ENCODE data around the gene PKP1.

The PKP1 gene

DNA sequence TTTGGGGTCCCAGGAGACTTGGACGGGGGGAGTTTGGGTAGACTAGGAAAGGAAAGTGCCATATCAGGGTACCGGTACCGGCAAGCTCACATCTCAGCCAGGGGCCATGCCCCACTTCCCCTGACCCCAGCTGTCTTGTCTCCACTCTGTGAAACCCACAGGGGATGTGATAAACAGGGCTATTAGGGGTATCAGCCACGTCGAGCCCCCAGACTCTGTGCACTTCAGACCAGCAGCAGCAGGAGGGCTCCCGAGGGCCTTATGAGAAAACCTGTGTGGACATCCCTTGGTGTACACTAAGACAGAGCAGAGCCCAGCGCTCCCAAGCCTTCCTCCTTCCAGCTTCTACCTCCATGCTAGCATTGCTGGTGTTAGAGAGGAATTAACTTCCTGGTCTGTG lies 47.9 kb downstream of the PKP1 start:
- no peak for DNase-seq

DNA sequence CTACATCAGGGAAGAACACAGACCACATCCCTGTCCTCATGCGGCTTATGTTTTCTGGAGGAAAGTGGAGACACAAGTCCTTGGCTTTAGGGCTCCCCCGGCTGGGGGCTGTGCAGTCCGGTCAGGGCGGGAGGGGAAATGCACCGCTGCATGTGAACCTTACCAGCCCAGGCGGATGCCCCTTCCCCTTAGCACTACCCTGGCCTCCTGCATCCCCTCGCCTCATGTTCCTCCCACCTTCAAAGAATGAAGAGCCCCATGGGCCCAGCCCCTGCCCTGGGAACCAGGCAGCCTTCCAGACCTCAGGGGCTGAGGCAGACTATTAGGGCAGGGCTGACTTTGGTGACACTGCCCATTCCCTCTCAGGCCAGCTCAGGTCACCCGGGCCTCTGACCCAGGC lies 48.7 kb downstream of the PKP1 start:
- no peak for DNase-seq

DNA sequence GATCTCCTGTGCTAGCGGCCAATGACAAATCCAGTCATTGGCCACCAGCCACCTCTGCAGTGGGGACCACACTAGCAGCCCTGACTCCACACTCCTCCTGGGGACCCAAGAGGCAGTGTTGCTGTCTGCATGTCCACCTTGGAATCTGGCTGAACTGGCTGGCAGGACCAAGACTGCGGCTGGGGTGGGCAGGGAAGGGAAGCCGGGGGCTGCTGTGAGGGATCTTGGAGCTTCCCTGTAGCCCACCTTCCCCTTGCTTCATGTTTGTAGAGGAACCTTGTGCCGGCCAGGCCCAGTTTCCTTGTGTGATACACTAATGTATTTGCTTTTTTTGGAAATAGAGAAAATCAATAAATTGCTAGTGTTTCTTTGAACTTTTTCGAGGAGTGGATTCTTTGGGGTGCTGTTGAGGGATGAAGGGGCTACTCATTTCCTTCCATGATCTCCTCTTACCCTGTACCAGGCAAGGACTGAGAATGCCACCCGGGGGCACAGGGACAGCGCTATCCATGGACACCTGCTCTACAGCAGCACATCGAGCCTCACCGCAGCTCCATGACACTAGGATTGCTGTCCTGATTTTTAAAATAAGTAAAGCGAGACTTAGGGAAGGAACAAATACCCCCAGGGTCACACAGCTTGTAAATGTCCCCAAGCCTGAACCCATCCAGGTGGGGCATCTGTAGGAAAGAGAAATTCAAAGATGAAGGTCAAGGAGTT lies 49.5 kb downstream of the PKP1 start:
- no peak for DNase-seq

DNA sequence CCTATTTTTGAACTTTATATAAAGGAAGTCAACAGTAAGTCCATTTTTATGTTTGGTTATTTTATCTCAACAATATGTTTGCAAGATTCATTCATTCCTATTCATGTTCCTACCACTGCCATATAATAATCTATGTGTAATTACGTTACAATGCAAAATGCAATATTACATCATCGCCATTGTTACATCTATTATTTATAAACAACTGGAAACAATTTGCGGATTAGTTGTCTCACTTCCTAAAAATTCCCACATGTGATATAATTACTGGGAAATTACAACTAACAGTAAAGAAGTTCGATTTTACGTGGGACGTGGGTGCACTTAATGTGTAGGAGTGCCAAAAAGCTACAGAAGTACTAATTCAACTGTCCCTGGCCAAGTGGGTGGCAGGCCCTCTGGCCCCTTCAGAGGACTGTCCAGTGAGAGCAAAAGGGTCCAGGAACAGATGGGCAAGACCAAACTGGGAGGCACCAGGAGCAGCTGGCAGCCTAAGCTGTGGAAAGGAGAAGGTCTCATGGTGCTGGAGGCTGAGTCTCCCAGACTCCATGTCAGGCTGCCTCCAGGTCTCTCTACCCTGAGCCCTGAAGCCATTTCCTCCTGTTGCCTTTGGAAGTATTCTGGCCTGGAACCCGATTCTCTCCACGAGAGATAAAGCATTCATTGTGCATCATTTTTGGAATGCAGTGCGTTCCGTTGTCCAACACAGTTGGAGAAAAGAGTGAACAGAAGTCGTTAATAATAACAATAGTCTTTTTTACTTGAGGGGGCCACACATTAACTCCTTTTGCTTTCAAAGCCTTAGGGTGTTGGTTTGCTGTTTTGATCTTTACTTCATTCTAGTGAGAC lies 51.2 kb downstream of the PKP1 start:
- DNase-seq: no peak

DNA sequence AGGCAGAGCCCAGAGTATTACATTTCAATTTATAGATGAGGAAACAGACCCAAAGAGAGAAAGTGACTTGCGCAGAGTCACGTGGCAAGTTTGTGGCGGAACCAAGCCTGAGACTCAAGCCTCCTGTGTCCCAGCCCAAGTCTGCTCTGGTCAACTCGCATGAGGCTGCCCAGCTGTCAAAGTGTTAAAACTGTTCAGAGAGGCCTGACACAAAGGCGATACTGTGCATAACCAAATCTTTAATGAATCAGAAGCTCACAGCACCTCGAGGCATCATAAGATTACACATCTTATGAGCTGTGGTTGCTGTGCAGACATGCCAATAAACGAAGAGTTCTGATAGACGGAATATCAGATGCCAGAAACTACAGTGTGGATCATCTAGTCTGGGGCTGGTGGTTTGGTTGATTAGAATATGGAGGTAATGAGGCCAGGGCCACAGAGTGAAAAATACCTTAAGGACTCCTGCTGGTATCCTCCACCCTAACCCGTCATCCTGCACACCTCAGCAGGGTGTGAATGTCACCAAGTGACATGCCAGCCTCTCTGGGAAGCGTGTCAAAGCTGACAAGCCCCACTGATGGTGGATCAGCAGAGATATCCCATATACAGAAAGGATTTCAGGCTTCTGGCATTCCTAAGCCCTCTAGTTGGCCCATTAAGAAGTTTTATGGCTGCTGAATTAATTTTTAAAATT lies 52.0 kb downstream of the PKP1 start:
- no peak for DNase-seq

DNA sequence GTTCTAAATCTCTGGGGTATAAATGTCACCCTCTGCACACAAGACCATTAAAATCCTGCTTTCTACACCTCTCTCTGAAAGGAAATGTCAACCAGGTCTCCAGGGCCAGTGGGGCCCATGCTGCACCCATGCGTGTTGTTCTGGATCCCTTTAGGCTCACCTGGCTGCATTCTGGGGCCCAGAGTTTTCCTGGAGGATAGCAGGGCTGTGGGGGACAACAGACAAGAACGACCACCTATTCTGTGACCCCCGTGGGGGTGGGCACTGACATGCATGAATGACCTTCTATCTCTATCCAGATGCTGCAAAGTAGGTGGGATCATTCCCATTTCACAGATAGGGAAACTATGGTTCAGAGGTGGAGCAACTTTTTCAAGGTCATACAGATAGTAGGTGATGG lies 52.6 kb downstream of the PKP1 start:
- no peak for DNase-seq

DNA sequence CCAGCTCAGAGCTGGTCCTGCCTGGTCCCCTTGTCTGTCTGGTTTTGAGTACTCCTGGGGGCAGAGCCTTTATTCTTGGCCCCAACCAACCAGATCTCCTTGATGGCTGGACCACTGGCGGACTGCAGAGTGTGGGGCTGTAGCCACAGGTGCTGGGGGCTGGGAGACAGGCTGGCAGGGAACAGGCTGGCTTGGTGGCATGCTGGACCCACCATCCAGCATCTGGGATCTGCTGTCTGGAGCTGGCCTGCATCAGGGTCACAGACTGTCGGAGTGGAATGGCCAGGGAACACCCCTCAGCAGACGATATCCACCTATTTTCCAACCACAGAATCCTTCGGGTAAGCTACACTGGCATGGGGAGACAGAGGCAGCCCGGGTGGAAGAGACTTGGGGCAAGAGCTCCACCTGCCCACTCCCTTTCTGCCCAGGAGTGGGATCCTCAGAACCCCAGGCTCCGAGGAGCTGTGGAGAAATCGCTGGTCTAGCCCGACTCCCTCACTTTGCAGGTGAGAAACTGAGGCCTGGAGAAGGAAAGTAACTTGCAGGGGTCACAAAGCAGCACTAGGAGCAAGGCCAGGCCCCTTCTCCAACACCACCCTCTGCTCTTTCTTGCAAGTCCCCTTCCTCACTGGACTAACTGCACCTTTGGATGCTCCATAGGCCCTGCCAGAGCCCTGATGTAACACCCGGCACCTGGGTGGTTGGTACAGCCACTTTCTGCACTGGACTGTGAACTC lies 53.6 kb downstream of the PKP1 start:
- DNase-seq: no peak

DNA sequence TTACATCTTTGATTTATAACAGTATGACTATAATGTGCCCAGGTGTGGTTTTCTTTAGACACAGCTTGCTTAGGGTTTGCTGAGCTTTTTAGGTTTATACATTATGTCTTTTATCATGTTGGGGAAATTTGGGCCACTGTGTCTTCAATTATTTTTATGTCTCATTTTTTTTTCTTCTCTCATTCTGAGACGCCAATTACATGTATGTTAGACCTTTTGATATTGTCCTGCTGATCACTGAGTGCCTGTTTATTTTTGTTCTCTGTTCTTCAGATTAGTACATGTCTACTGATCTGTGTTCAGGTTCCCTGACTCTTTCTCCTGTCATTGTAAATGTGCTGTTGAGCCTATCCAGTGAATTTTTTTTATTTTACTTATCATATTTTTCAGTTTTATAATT lies 58.1 kb downstream of the PKP1 start:
- no peak for DNase-seq

DNA sequence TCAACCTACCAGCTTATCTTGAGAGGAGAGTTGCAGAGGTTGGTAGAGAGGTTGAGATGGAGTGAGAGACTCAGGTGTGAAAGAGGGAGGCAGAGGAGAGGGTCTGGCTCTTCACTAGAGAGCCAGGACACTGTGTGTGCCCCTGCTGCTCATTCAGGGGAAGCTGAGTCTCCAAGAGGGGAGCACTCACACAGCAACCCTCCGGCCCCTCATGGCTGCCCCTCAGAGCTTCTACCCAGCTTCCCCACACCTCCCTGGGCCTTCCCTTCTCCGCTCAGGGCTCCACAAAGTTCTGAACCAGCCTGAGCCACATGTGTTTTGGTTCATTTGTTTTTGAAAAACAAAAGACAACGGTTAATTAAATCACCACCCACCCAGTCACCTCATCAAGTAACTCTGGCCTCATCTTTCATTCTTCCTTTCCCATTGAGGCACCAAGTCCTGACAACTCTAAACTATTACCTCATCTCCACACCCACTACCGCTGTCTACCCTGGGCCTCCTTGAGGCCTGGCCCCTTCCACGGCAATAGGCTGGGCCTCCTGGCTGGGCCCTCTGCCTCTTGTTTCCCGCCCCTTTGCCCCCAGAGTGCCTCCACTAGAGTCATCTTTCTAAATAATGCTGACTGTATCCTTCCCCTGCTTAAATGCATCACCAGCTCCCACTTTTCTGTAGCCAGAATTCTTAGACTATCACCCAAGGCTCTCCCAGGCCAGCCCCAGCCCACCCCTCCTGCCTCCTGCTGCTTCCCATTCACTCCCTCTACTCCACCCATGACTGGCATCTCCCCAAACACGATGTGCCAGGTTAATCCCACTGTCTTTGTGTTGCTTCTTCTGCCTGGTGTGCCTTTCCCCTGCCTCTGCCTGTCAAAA lies 61.1 kb downstream of the PKP1 start:
- DNase-seq: no peak

DNA sequence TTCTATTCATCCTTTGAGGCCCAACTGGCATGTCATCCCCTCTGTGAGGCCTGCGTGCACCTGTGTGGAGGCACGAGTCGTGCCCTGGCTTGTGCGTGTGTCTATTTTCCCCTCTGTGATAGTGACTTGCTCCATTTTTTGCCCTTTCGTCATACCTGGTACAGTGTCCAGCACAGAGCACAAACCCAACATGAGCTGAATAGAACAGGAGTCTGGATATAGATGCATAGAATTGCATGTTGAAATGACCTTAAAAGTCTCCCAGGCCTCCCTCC lies 61.7 kb downstream of the PKP1 start:
- no peak for DNase-seq

DNA sequence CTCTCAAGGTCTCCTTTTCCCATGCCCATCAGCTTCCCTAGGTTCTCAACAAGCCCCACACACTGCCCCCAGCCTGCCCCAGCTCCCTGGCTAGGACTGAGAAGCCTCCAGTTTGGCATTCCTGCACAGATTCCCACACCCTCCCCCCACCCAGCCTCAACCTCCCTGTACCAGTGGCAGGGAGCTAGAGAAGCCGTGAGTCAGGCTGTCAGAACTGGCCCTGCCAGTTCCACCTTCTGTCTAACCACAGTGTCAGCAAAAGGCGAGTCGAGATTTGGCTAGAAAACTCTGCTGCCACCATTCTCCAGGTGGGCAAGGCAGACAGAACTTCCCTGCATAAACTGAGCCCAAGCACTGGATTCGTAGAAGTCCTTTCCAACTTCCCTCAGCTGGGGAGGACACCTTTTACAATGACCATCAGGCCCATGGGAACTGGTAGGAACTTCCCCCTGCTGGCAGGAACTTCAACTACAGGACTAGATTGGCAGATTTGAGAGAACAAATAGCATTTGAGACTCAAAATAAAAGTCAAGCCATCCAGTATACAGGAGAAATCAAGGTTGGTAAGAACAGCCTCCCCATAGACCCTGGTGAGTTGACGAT lies 63.1 kb downstream of the PKP1 start:
- DNase-seq: no peak

DNA sequence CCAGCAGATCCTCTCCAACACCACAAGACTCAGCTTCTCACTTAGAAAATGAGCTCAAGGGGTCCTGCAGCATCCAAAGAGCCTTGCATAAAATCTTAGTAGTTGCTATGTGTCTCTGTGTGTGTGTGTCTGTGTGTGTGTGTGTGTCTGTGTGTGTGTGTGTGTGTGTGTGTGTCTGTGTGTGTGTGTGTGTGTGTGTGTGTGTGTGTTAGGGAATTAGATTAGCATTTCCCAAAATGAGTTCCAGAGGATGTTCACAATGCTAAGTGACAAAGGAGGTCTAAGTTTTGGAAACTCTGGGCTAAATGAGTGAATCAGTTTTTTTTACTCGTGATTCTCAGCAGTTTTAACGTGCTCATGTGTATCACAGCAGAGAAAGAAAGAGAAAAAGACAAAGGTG lies 63.7 kb downstream of the PKP1 start:
- no peak for DNase-seq

DNA sequence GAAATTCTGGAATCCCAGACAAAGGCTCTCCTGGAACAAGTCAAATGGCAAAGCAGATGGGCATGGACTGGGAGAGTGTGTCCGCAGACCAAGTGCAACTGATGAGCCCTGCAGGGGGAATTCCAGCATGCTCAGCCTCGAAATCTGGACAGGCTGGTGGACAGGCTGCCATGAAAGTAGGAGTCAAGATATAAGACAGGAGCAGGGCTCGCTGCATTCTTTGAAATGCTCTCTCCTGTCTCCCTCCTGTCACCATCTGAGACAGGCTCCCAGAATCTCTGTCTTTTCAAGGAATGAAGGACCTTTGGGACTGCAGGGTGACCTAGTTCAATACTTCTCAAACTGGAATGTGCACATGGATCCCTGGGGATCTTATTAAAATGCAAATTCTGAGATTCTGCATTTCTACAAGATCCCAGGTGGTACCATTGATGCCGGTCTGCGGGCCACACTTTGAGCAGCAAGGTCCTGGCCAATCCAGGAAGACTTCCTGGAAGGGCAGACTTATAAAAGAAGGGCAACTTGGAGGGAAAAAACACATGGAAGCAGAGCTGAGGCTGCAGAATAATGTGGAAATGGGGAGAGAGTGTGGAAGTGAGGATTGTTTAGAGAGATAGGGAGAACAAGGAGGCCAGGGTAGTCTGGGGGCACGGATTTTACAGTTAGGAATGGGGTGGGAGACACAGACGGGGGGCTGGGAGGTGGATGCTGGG lies 64.3 kb downstream of the PKP1 start:
- DNase-seq: no peak

DNA sequence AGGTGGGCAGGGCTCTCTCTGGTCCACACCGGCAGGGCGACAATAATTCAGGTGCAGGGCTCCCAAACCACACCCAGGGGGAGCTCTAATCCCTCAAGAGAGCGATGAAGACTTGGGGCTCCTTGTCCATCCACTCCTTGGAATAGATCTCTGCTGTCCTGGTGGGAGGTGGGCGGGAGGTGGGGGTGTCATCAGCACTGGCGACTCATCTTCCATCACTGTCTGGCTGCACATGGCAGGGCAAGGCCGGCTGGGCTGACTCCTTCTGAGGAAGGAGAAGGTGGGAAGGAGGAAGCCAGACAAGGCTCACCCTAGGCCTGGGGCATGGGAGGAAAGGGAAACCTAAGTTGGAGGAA lies 64.9 kb downstream of the PKP1 start:
- DNase-seq: no peak

DNA sequence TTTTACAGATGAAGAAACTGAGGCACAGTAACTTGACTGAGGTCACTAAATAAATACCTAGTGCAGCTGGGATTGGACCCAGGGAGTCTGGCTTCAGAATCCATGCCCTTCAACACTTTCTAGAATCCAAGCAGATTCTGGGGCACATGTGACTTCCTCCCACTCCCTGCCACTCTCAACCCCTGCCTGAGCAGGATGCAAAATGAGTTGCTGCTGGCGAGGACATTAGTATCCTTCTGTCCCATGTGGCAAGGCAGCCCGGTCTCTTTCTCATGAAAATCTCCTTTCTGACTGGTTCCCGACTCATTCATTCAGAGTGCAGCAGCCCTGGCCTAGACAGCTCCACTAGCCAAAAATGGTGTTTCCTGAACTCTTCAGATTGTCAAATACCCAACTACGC lies 65.8 kb downstream of the PKP1 start:
- DNase-seq: no peak

DNA sequence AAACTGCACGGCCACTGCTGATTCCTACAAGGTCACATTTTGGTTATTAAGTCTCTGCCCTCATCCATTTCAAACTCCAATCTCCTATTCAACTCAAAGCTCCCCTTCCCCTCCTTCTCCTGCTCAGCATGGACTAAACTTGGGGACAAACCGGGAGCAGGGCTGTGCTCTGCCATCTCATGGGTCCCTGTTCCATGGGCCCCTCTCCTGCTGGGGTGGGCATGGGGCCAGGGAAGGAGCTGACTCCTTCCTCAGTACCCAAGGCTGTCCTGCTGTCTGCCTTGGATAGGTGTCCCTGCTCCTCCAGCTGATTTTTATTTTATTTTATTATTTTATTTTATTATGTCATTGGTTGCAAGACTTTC lies 67.0 kb downstream of the PKP1 start:
- DNase-seq: no peak

DNA sequence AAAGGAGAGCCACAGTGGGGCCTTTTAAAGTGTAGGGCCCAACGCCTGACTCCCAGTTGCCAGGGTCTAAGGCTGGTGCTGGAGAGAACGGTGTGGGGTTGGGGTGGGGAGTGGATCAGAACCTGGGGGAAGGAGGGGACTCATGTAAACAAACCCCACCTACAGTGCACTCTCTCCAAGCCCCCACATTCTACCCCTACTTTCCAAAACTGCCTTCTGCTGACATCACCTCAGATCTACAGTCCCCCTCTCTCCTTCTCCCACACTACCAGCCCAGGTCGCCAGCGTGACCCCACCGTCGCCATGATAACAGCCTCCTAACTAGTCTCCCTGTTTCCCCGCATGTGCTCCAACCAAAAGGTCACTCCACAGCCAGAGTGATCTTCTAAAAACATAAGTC lies 67.6 kb downstream of the PKP1 start:
- no peak for DNase-seq

DNA sequence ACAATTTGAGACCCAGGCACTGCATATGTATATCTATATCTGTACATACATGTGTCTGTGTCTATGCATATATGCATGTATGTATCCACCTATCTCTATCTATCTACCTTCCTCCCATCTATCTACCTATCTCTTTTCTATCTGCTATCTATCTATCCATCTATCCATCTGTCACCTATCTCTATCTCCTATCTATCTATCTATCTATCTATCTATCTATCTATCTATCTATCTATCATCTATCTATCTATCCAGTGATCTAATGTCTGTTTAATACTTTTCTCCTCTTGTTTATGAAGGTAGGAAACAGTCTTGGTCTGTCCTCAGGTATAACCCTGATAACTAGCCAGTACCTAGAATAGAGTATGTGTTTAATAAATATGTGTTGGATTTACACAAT lies 68.3 kb downstream of the PKP1 start:
- DNase-seq: no peak

DNA sequence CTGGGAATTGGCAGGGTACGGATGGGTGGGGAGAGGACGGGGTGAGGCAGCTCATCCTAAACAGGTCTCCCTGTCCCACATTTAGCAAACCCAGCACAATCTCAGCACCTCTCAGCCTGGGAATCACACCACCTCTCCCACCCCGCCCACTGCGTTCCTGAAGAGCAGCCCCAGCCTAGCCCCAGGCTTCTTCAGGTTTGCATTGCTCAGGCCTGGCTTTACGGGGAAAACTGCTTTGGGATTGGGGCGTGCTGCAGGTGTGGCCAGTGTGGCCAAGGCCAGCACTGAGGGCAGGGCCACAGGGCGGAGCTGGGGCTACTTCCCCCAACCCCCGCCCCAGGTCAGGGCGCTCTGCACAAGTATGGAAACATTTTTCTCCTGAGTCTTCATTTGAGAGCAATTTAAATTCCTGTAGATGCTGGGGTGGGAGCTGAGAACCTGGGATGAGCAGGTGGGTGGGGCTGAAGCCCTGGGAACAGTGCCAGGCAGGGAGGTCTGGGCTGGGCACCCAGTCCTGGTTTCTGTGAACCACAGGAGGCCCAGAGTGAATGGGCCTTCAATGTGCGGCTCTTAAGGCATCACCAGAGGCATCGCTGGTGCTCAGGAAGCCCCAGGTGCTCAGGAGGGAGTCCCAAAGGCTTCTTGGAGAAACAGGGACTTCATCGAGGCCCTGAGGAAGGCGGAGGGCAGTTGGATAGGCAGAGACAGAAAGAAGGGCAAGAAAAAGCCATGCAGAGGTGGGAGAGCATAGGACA lies 70.1 kb downstream of the PKP1 start:
- DNase-seq: no peak

DNA sequence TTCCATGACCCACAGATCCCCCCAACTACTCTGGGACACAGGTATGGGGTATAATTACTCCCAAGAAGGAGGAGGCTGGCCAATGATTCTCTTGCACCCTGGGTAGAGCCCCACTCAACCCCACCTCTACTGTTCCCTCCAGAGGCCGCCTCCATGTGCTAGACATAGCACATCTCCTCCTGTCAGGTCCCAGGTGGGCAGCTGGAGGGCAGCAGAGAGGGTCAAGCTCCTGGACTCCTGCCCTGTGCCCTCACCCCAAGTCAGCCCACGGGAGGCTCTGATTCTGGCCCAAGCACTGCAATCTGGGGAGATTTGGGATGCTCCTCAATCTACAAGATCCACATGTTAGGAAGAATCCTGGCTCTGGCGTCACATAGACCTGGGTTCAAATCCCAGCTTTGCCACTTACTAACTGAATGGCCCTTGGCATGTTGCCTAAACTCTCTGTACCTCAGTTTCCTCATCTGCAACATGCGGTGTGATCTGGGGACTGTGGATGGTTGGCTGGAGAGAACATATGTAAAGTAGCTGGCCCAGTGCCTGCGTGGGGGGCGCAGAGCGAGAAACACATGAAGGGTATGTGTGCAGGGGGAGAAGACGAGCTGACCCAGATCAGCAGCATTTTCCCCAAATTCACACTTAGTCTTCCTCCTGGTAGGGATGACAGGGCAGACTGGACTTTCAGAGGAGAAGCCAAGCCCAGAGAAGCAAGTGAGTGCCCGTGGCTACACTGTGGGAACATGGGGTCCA lies 71.0 kb downstream of the PKP1 start:
- no peak for DNase-seq

All from activated gamma-delta T cell treated with Interleukin-2 at 50 U/mL for 16 hours (primary cell).